ENCODE measurements around the gene EEF1AKMT4. TPM values are rescaled to one million over a fixed set of nuclear protein-coding genes. Genes with fewer than 3 reads are reported as not detected.

Gene EEF1AKMT4
- total and polyA plus RNA-seq, 10 of the 15 experiments (the other 5 are each of a cell fraction or from before 2014, with no cell fraction given), result 7.5 to 26.8 (median 18.3) TPM

GRCh38 chr3:184211718-184212117 lies 37.8 kb upstream of the EEF1AKMT4 start:
- CTCF ChIA-PET, result no interaction called here
- no peak for FAIRE-seq
- intact Hi-C loops (cut with micrococcal nuclease; ENCODE audit: unreplicated experiment), result no loop called here

GRCh38 chr3:184218814-184219213 lies 30.7 kb upstream of the EEF1AKMT4 start:
- Histone ChIP-seq H2AFZ (ENCODE audit: control insufficient read depth, low read depth, low read length) (no peak overlapping the region), H3K4me1 (ENCODE audit: control insufficient read depth, insufficient read depth, low read length) (no peaks in the 10 kb centered on the region), H3K36me3 (ENCODE audit: control insufficient read depth in 2 of 2, insufficient read depth in 2 of 2, low read length in 1 of 2) (no peaks in the 10 kb centered on the region), H3K27me3 (replicated peaks in 1 of 2; ENCODE audit: control insufficient read depth in 2 of 2, insufficient read depth in 2 of 2, low read length in 1 of 2) (no peaks in the 10 kb centered on the region; a peak in 1 of 4 replicates), H3K27ac (ENCODE audit: control insufficient read depth, insufficient read depth) (no peak overlapping the region), H3K79me2 (ENCODE audit: control insufficient read depth, insufficient read depth, low read length) (no peaks in the 10 kb centered on the region), H4K20me1 (ENCODE audit: control insufficient read depth, insufficient read depth) (no peaks in the 10 kb centered on the region), H3K9ac (ENCODE audit: control insufficient read depth, insufficient read depth, low read length) (no peak overlapping the region), H3K4me2 (ENCODE audit: control insufficient read depth, insufficient read depth) (no peak overlapping the region), H3K9me3 (replicated peaks; ENCODE audit: control insufficient read depth, insufficient read depth, low read length) (no peaks in the 10 kb centered on the region), H3K4me3 (no peak overlapping the region)
- SMC1A ChIA-PET (ENCODE audit: uncharacterized antibody, unreplicated experiment), result interaction anchor here (0.9 kb wide), 1 partner anchor 326 kb away, joined by 3 read pairs; no protein-coding TSS in a partner anchor
- BruUV-seq (replicated peaks), result no TSS peak
- 41% methylated on average over 4 of the region's 4 CpGs for WGBS (ENCODE audit: insufficient coverage, insufficient replicate concordance, low lambda C conversion rate, missing lambda C conversion rate)
- FAIRE-seq (no peak), DNase-seq (ENCODE audit: low read depth, low spot score) (no peak), ATAC-seq (no peak)
- CTCF ChIA-PET, result interaction anchor here (0.5 to 3.6 kb wide), 2 partner anchors 9 to 203 kb away, joined by 4 to 19 read pairs; no protein-coding TSS in a partner anchor
- RAD21 ChIA-PET (ENCODE audit: unreplicated experiment), result no interaction called here
- in situ Hi-C loops (cut with MboI) (no loop called here), intact Hi-C loops (cut with micrococcal nuclease; ENCODE audit: unreplicated experiment) (no loop called here)
- POLR2A ChIA-PET, result no interaction called here
- TF ChIP-seq SUZ12 (IDR thresholded peaks at IDR 0.05; ENCODE audit: unreplicated experiment) (no peak), SKIL (IDR thresholded peaks at IDR 0.05; ENCODE audit: low read depth, poor library complexity, severe bottlenecking) (no peak), ATF7 (IDR thresholded peaks at IDR 0.05; ENCODE audit: low read depth) (no peak), TCF7 (IDR thresholded peaks at IDR 0.05; ENCODE audit: borderline replicate concordance) (no peak), KAT2A (conservative IDR thresholded peaks at IDR 0.05; ENCODE audit: control insufficient read depth, low read depth, low read length) (no peak), MYC (IDR thresholded peaks at IDR 0.05; ENCODE audit: insufficient read depth, insufficient read length, insufficient replicate concordance, low read length, severe bottlenecking) (no peak), CBX3 (IDR thresholded peaks at IDR 0.05; ENCODE audit: borderline replicate concordance, low read depth) (no peak), MEF2A (IDR thresholded peaks at IDR 0.05; ENCODE audit: insufficient read depth, low read depth, low read length) (no peak), MAX (IDR thresholded peaks at IDR 0.05; ENCODE audit: low read depth, low read length) (no peak), USF2 (IDR thresholded peaks at IDR 0.05; ENCODE audit: borderline replicate concordance, low read depth, low read length) (no peak)

More at GRCh38 chr3:184211718-184212117, 37.8 kb upstream of the EEF1AKMT4 start:
- no peaks in the 10 kb centered on the region for H3K36me3 ChIP-seq (ENCODE audit: control insufficient read depth in 2 of 2, insufficient read depth in 2 of 2, low read length in 1 of 2)
- no peaks in the 10 kb centered on the region for H4K20me1 ChIP-seq (ENCODE audit: control insufficient read depth, insufficient read depth)
- H3K79me2 ChIP-seq (ENCODE audit: control insufficient read depth, insufficient read depth, low read length), result no peaks in the 10 kb centered on the region
- no peak overlapping the region for H3K4me2 ChIP-seq (ENCODE audit: control insufficient read depth, insufficient read depth)
- WGBS (ENCODE audit: insufficient coverage, insufficient replicate concordance, low lambda C conversion rate, missing lambda C conversion rate), result 44% methylated on average over 5 of the region's 5 CpGs
- no peak overlapping the region for H3K27ac ChIP-seq (ENCODE audit: control insufficient read depth, insufficient read depth)
- RAD21 ChIA-PET (ENCODE audit: unreplicated experiment), result no interaction called here
- H2AFZ ChIP-seq (ENCODE audit: control insufficient read depth, low read depth, low read length), result no peak overlapping the region
- POLR2A ChIA-PET, result no interaction called here
- H3K9ac ChIP-seq (ENCODE audit: control insufficient read depth, insufficient read depth, low read length), result no peak overlapping the region
- in situ Hi-C loops (cut with MboI), result no loop called here
- H3K4me1 ChIP-seq (ENCODE audit: control insufficient read depth, insufficient read depth, low read length), result no peaks in the 10 kb centered on the region
- no peak for TF ChIP-seq STAT3 (IDR thresholded peaks at IDR 0.05; ENCODE audit: low read depth, low read length)
- no peak for TF ChIP-seq MEF2B (IDR thresholded peaks at IDR 0.05; ENCODE audit: partially characterized antibody, poor library complexity, severe bottlenecking)
- TF ChIP-seq RBBP5 (conservative IDR thresholded peaks at IDR 0.05), result no peak
- no peak for TF ChIP-seq NBN (IDR thresholded peaks at IDR 0.05)
- no peak for TF ChIP-seq SIX5 (IDR thresholded peaks at IDR 0.05; ENCODE audit: low read depth, low read length, severe bottlenecking)
- TF ChIP-seq MXI1 (IDR thresholded peaks at IDR 0.05; ENCODE audit: low read depth, low read length), result no peak
- no peak for TF ChIP-seq BRCA1 (IDR thresholded peaks at IDR 0.05; ENCODE audit: low read depth, low read length)
- TF ChIP-seq MTA2 (IDR thresholded peaks at IDR 0.05; ENCODE audit: low read depth), result no peak
- TF ChIP-seq TBL1XR1 (IDR thresholded peaks at IDR 0.05; ENCODE audit: low read depth, low read length), result no peak
- no peak for TF ChIP-seq ZNF384 (IDR thresholded peaks at IDR 0.05; ENCODE audit: borderline replicate concordance, low read depth, low read length)
- TF ChIP-seq NFIC (IDR thresholded peaks at IDR 0.05; ENCODE audit: low read depth, low read length), result no peak
- no peak overlapping the region for H3K4me3 ChIP-seq
- DNase-seq (ENCODE audit: low read depth, low spot score) (no peak), ATAC-seq (no peak)
- peaks cover under 1 to 4% of the 10 kb centered on the region in 2 experiments; a peak in 3 of 4 replicates for H3K27me3 ChIP-seq (replicated peaks in 1 of 2; ENCODE audit: control insufficient read depth in 2 of 2, insufficient read depth in 2 of 2, low read length in 1 of 2)
- H3K9me3 ChIP-seq (replicated peaks; ENCODE audit: control insufficient read depth, insufficient read depth, low read length), result no peaks in the 10 kb centered on the region
- SMC1A ChIA-PET (ENCODE audit: uncharacterized antibody, unreplicated experiment), result no interaction called here
- BruUV-seq (replicated peaks), result no TSS peak
